Naive thymus-derived CD8-positive, alpha-beta T cell (primary cell): ENCODE results near the gene BLOC1S4. TPM values are rescaled to one million over a fixed set of nuclear protein-coding genes. Genes with fewer than 3 reads are reported as not detected.

Experiments used
- ATAC-seq, 2 donors: fragments of 150-1000 bp; cut with Tn5 transposase in 1 of 2; sonication (Bioruptor Pico), chemical (Tn5 transposase) in 1 of 2; 1 replicate in 1 of 2; 2 replicates in 1 of 2; pipeline ENCODE4 v1.10.0; 2021; ENCODE audit warnings: mild to moderate bottlenecking in 2 of 2, moderate library complexity in 2 of 2
- POLR2A ChIA-PET: fragments of 350-600 bp; sonication (Branson Sonifier 250); formaldehyde crosslinking; loops from one replicate; lab custom pipeline; 2021; ENCODE audit warnings: antibody characterized with exemption; lab: Charles Lee
- DNase-seq, 10 donors: peaks; one replicate each; pipeline versions ENCODE4 v3.0.0 to v3.0.0-alpha.2; 2020 to 2022
- H3K27ac Mint-ChIP-seq, 10 donors: one replicate each; pipeline ENCODE4 v1.8.0; 2020 to 2022; ENCODE audit warnings: mild to moderate bottlenecking in 10 of 10, mixed read lengths in 10 of 10, moderate library complexity in 4 of 10, inconsistent platforms in 1 of 10
- H3K27me3 Mint-ChIP-seq, 5 donors: one replicate each; pipeline ENCODE4 v1.8.0; 2021 to 2022; ENCODE audit warnings: mixed read lengths in 5 of 5
- H3K36me3 Mint-ChIP-seq, 3 donors: one replicate each; pipeline ENCODE4 v1.8.0; 2020 to 2022; ENCODE audit warnings: mixed read lengths in 3 of 3, mild to moderate bottlenecking in 2 of 3, inconsistent platforms in 1 of 3
- H3K4me1 Mint-ChIP-seq, 4 donors: one replicate each; pipeline ENCODE4 v1.8.0; 2021 to 2022; ENCODE audit warnings: mixed read lengths in 4 of 4
- H3K4me3 Mint-ChIP-seq, 10 donors: one replicate each; pipeline ENCODE4 v1.8.0; 2020 to 2022; ENCODE audit warnings: mild to moderate bottlenecking in 10 of 10, mixed read lengths in 10 of 10, moderate library complexity in 6 of 10, inconsistent platforms in 1 of 10
- H3K9me3 Mint-ChIP-seq, 9 donors: one replicate each; pipeline ENCODE4 v1.8.0; 2020 to 2022; ENCODE audit warnings: mixed read lengths in 9 of 9, mild to moderate bottlenecking in 3 of 9, inconsistent platforms in 1 of 9, moderate library complexity in 1 of 9
- polyA plus RNA-seq, 3 donors: library from polyadenylated mRNA; unstranded; fragments of 300-500 nt; fragmentation: Illumina TruSeq; gene quantifications; one replicate each; pipeline ENCODE4 v1.2.3, GENCODE V29; 2021
- total RNA-seq, 8 experiments: library from RNA in 2 of 8; stranded (reverse) in 2 of 8; gene quantifications; one replicate each; pipeline ENCODE4 v1.2.3 and lab custom pipeline; 2021 to 2026

Gene BLOC1S4
- total and polyA plus RNA-seq, 5 experiments from 2014 or later: 38.7 to 81.6 (median 65.8) TPM

DNA sequence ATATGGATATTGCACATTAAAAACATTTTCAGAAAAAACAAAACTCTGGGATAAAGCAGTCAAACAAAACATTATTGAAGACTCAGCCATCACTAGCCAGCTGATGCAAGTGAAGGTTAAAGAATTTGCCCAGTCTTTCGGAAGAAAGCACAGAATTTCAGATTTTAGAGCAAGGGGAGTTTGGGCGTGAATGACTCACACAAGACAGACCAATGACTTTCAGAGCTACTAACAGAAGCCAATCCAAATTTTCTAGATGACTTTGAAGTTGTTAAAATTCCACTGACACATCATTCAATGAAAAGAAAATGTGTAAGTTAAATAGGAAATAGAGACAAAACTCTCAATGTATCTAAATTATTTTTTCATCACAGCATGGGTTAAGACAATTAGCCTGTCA, 10.3 kb upstream of the BLOC1S4 start:
- POLR2A ChIA-PET: interaction anchor here (1.1 to 17.4 kb wide), 7 partner anchors 11 to 65 kb away, joined by 3 to 437 read pairs (median 48); partner anchors contain the start of genes MRFAP1 and S100P
- Mint-ChIP-seq H3K4me1 (peaks cover 46 to 78% (median 73%) of the 10 kb centered on the region in 4 donors), H3K9me3 (no peaks in the 10 kb centered on the region), H3K36me3 (peaks cover 25 to 82% (median 38%) of the 10 kb centered on the region in 3 donors), H3K27me3 (no peaks in the 10 kb centered on the region), H3K4me3 (peak overlapping the region in 8 of 10 donors; percentile 43 to 100 (median 57)), H3K27ac (peak overlapping the region in 6 of 10 donors; percentile 2 to 97 (median 18))
- ATAC-seq: no peak
- no peak for DNase-seq

GRCh38 chr4:6706173-6706572, 9.8 kb upstream of the BLOC1S4 start:
- no peak for ATAC-seq
- Mint-ChIP-seq H3K27ac (peak overlapping the region in 7 of 10 donors; percentile 8 to 97 (median 57)), H3K4me3 (peak overlapping the region; percentile 26 to 100 (median 52)), H3K9me3 (no peaks in the 10 kb centered on the region), H3K27me3 (no peaks in the 10 kb centered on the region), H3K4me1 (peaks cover 48 to 81% (median 76%) of the 10 kb centered on the region in 4 donors), H3K36me3 (peaks cover 25 to 80% (median 36%) of the 10 kb centered on the region in 3 donors)
- POLR2A ChIA-PET: interaction anchor here (1.1 to 17.4 kb wide), 7 partner anchors 10 to 65 kb away, joined by 3 to 437 read pairs (median 48); partner anchors contain the start of genes BLOC1S4, MRFAP1 and S100P
- no peak for DNase-seq

GRCh38 chr4:6709230-6710114, 6.5 kb upstream of the BLOC1S4 start, which contains the start of gene MRFAP1L1:
MRFAP1L1 (minus strand) TSS chr4:6709865; CDS start chr4:6709629, 236 bp downstream.
- Mint-ChIP-seq H3K9me3 (no peaks in the 10 kb centered on the region), H3K36me3 (peaks cover 25 to 52% (median 31%) of the 10 kb centered on the region in 3 donors), H3K27ac (peak within 1 kb of the TSS; percentile 95 to 100 (median 99)), H3K4me3 (peak within 1 kb of the TSS; percentile 97 to 100 (median 99)), H3K27me3 (no peaks in the 10 kb centered on the region), H3K4me1 (peaks cover 37 to 71% (median 66%) of the 10 kb centered on the region in 4 donors)
- peak; percentile 82 to 87 for ATAC-seq
- DNase-seq: peak; percentile 95 to 98 (median 97)
- POLR2A ChIA-PET: interaction anchor here (0.6 to 17.4 kb wide), 18 partner anchors 9 to 370 kb away, joined by 3 to 437 read pairs (median 5); partner anchors contain the start of genes GRPEL1, MRFAP1 and S100P

GRCh38 chr4:6710282-6710681, 5.7 kb upstream of the BLOC1S4 start:
- H3K27me3 Mint-ChIP-seq: no peaks in the 10 kb centered on the region
- no peak for DNase-seq
- H3K4me1 Mint-ChIP-seq: peaks cover 31 to 68% (median 61%) of the 10 kb centered on the region in 4 donors
- H3K27ac Mint-ChIP-seq: peak overlapping the region; percentile 95 to 100 (median 99)
- peak overlapping the region; percentile 97 to 100 (median 99) for H3K4me3 Mint-ChIP-seq
- H3K36me3 Mint-ChIP-seq: peaks cover 25 to 44% (median 26%) of the 10 kb centered on the region in 3 donors
- POLR2A ChIA-PET: interaction anchor here (0.5 to 17.4 kb wide), 16 partner anchors 8 to 369 kb away, joined by 3 to 437 read pairs (median 6); partner anchors contain the start of genes GRPEL1, MRFAP1 and S100P
- no peaks in the 10 kb centered on the region for H3K9me3 Mint-ChIP-seq
- ATAC-seq: no peak

DNA sequence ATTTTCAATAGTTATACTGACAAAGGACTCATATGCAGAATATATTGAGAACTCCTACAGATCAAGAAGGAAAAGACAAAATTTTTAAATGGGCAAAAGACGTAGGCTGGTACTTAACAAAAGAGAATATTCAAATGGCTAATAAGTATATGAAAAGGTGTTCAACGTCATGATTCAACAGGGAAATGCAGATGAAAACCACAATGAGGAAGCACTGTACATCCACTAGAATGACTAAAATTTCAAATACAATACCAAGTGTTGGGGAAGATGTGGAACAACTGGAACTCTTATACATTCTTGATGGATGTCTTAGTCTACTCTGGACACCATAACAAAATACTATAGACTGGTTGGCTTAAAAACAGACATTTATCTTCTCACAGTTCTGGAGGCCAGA, 5.0 kb upstream of the BLOC1S4 start:
- POLR2A ChIA-PET: interaction anchor here (0.7 to 17.4 kb wide), 5 partner anchors 16 to 71 kb away, joined by 3 to 437 read pairs (median 16); partner anchors contain the start of genes KIAA0232 and S100P
- Mint-ChIP-seq H3K9me3 (no peaks in the 10 kb centered on the region), H3K27ac (peak overlapping the region in 7 of 10 donors; percentile 27 to 100 (median 50))

GRCh38 chr4:6714954-6715353, 1.0 kb upstream of the BLOC1S4 start:
- Mint-ChIP-seq H3K4me3 (peak overlapping the region in 5 of 10 donors; percentile 33 to 69 (median 50)), H3K27ac (peak overlapping the region in 7 of 10 donors; percentile 0 to 98 (median 91)), H3K4me1 (peaks cover 14 to 54% (median 40%) of the 10 kb centered on the region in 4 donors), H3K27me3 (peaks cover 0 to 2% (median 0%) of the 10 kb centered on the region in 5 donors), H3K36me3 (peaks cover 0 to 10% (median 0%) of the 10 kb centered on the region in 3 donors), H3K9me3 (no peaks in the 10 kb centered on the region)
- ATAC-seq: no peak
- POLR2A ChIA-PET: interaction anchor here (1.3 to 17.4 kb wide), 12 partner anchors 13 to 329 kb away, joined by 5 to 437 read pairs (median 14); partner anchors contain the start of genes KIAA0232, MRFAP1 and TADA2B
- DNase-seq: no peak

More for the DNA sequence above, 5.0 kb upstream of the BLOC1S4 start:
- H3K36me3 Mint-ChIP-seq: peaks cover 21 to 37% (median 26%) of the 10 kb centered on the region in 3 donors
- H3K4me3 Mint-ChIP-seq: peak overlapping the region in 6 of 10 donors; percentile 29 to 97 (median 43)
- H3K27me3 Mint-ChIP-seq: peaks cover 0 to 2% (median 0%) of the 10 kb centered on the region in 5 donors
- DNase-seq: no peak
- peaks cover 31 to 68% (median 60%) of the 10 kb centered on the region in 4 donors for H3K4me1 Mint-ChIP-seq
- ATAC-seq: no peak

DNA sequence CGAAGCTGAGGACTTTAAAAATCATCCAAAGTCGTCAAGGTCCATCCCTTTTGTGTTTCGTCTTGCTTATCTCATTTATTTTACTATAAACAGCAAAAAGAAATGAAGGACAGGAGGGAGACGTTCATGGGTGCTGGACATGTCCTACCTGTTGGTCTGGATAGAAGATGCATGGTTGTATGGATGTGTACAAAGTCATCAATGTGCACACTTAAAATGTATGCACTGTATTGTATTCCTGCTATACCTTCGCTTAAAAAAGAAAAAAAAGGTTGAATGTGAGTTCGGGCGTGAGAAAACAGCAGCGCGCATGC, 313 bp upstream of the BLOC1S4 start:
- DNase-seq (no peak), ATAC-seq (no peak)
- H3K27ac Mint-ChIP-seq: peak overlapping the region; percentile 91 to 99 (median 97)
- peaks cover 0 to 10% (median 0%) of the 10 kb centered on the region in 3 donors for H3K36me3 Mint-ChIP-seq
- H3K4me1 Mint-ChIP-seq: peaks cover 17 to 51% (median 38%) of the 10 kb centered on the region in 4 donors
- peaks cover 0 to 2% (median 0%) of the 10 kb centered on the region in 5 donors for H3K27me3 Mint-ChIP-seq
- no peaks in the 10 kb centered on the region for H3K9me3 Mint-ChIP-seq
- H3K4me3 Mint-ChIP-seq: peak overlapping the region; percentile 84 to 98 (median 94)
- POLR2A ChIA-PET: interaction anchor here (0.7 to 17.4 kb wide), 25 partner anchors 8 to 352 kb away, joined by 3 to 437 read pairs (median 11); partner anchors contain the start of genes GRPEL1, KIAA0232, MRFAP1 and S100P

GRCh38 chr4:6716958-6717655, 1.1 kb downstream of the BLOC1S4 start:
- Mint-ChIP-seq H3K9me3 (no peaks in the 10 kb centered on the region), H3K4me3 (peak overlapping the region; percentile 84 to 97 (median 90)), H3K27ac (peak overlapping the region; percentile 85 to 99 (median 93)), H3K27me3 (peaks cover 0 to 2% (median 0%) of the 10 kb centered on the region in 5 donors), H3K4me1 (peaks cover 15 to 43% (median 33%) of the 10 kb centered on the region in 4 donors), H3K36me3 (peaks cover 0 to 10% (median 0%) of the 10 kb centered on the region in 3 donors)
- DNase-seq (no peak), ATAC-seq (no peak)
- POLR2A ChIA-PET: interaction anchor here (0.6 to 17.4 kb wide), 29 partner anchors 10 to 353 kb away, joined by 3 to 437 read pairs (median 11); partner anchors contain the start of genes GRPEL1, KIAA0232, MAN2B2 and MRFAP1

GRCh38 chr4:6718932-6719610, 3.1 kb downstream of the BLOC1S4 start:
- peaks cover 0 to 2% (median 0%) of the 10 kb centered on the region in 5 donors for H3K27me3 Mint-ChIP-seq

GRCh38 chr4:6719611-6720179, 3.7 kb downstream of the BLOC1S4 start:
- Mint-ChIP-seq H3K27ac (peak overlapping the region in 4 of 10 donors; percentile 56 to 92 (median 73)), H3K36me3 (peaks cover 0 to 10% (median 0%) of the 10 kb centered on the region in 3 donors), H3K27me3 (peaks cover 0 to 2% (median 0%) of the 10 kb centered on the region in 5 donors), H3K4me3 (peak overlapping the region in 2 of 10 donors; percentile 41 to 70), H3K9me3 (no peaks in the 10 kb centered on the region), H3K4me1 (peaks cover 16 to 41% (median 31%) of the 10 kb centered on the region in 4 donors)
- DNase-seq (no peak), ATAC-seq (no peak)
- POLR2A ChIA-PET: interaction anchor here (0.8 to 17.4 kb wide), 16 partner anchors 11 to 349 kb away, joined by 3 to 437 read pairs (median 6); partner anchors contain the start of genes KIAA0232, MRFAP1 and TADA2B

More at GRCh38 chr4:6718932-6719610, 3.1 kb downstream of the BLOC1S4 start:
- ATAC-seq (no peak), DNase-seq (no peak)
- Mint-ChIP-seq H3K27ac (peak overlapping the region; percentile 33 to 92 (median 76)), H3K4me3 (peak overlapping the region in 8 of 10 donors; percentile 31 to 83 (median 59)), H3K9me3 (no peaks in the 10 kb centered on the region), H3K4me1 (peaks cover 15 to 43% (median 31%) of the 10 kb centered on the region in 4 donors), H3K36me3 (peaks cover 0 to 10% (median 0%) of the 10 kb centered on the region in 3 donors)
- POLR2A ChIA-PET: interaction anchor here (0.8 to 17.4 kb wide), 10 partner anchors 9 to 156 kb away, joined by 3 to 437 read pairs (median 15); partner anchors contain the start of genes KIAA0232, MRFAP1 and MRFAP1L1
